ENCODE results near the gene KIF16B.

KIF16B gene

DNA sequence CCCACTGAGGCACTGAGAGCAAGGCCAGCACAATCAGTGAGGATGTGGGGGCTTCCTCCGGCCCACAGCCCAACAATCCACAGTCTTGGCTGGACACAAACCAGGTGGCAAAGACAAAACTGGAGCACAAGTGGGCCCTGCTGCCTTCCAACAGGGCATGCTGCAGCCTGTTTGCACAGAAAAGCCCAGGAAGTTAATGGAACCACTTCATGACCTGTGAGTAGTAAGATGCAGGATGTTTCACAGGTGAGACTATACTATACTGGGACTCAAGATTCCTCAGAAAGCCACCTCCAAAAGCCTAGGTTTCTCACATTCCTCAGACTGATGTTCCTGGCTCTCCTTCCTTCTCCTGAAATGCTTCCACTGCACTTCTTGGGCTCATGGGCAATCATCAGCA lies 235.5 kb downstream of the KIF16B start:
- no peak for DNase-seq

DNA sequence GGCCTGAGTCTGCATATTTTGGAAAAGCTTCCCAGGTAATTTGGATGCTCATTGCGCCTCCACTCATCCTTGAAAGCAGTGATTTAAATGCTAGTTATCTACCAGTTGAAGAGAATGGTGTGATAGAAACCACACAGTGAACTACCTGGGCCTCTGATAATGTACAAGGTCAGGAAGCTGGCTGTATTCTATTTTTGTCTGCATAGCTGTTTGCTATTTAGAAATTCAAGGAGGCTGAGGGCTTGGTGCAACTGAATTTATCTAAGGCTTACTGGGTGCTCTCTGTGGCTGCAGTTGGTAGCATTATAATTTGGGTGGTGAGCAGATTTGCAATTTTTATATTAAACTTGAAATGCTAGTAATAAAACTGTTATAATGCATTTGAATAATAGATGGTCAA lies 245.6 kb downstream of the KIF16B start:
- DNase-seq = no peak

DNA sequence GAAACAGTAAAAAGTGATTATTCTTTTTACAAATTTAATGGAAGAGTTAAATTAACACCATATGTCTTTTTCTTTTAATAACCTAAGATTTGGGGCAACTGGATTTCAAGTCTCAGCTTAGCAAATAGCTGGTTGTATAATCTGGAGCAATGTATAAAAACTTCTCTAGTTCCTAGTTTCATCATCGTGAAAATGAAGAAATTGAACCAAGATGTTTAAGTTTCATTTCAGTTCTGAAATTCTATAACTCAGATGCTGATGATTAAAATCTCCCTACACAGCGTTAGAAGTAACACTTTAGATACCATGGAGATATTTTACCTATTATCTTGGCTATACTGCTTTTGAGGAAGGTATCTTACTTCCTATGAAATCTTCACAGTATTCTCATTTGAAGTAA lies 252.0 kb downstream of the KIF16B start:
- no peak for DNase-seq

DNA sequence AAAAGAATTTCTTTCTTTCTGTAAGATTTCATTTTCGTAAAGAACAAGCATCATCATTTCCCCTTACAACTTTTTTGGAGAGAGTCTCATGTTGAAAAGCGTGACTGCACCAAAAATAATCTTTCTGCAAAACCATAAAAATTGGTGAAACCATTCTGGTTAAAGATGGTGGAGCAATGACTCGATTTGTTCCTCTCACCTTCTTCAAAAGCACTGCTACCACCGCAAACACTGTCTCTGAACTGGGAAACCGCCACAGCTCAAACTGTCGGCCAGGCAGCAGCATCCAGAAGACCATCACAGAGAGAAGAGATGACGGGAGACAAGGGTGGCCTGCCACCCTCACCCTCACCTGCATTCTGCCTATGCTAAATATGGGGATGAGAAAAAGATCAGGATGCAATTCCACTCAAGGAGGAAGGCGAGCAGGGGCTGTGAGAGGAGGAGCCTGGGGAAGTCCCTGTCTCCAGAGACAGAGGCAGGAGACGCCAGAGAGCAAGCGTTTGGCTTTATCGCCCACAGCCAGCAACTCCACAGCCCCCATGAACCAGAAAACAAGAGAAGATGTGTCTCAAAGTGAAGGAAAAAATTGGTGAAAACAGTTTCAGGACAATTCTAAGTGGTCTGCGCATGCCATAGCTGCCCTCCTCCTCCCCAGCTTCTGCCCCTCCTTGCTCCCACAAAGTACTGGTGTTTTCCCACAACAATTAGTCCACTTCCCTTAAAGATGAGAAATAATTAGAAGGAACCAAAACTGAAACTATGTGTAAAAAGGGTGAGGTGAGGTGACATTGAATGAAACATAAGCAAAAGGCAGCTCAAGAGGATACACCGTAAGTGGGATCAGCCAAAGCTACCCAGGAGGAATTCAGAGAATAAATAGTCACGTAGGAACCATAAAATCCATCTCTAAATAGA lies 255.5 kb downstream of the KIF16B start:
- DNase-seq = no peak

DNA sequence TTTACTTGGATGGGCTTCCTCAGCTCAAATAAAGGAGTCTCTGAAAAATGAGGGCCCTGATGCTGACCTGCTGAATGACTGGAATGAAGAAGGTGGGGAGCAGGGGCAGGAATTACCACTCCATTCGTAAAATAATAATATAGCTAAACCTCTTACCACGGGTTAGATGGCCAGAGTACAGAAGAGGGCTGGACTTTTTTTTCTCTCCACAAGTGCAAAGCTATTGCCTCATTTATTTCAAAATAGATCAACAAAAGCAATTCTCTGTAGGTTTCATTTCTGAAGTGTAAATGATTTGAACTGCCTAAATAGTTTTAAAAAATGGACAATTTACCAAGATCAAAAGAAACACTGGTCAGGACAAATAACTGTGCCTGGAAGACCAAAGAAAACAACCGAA lies 256.7 kb downstream of the KIF16B start:
- no peak for DNase-seq

DNA sequence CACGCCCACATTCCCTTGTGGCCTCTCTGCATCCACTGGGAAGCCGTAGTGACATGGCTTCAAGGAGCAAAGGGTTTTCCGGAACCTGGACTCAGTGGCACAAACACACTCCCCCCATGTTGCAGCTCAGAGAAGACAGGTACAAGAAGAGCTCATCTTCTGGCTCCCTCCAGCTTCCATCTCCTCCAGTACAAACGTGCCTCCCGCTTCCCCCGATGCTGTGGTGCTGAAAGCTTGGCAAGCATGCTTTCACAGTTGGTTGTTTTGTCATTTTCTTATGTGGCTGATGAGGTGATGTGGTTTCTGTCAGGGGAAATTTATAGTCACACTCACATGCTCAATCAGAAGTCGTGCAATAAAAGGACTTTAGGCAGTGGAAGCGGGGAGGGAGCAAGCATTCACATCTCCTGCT lies 258.5 kb downstream of the KIF16B start:
- no peak for DNase-seq

DNA sequence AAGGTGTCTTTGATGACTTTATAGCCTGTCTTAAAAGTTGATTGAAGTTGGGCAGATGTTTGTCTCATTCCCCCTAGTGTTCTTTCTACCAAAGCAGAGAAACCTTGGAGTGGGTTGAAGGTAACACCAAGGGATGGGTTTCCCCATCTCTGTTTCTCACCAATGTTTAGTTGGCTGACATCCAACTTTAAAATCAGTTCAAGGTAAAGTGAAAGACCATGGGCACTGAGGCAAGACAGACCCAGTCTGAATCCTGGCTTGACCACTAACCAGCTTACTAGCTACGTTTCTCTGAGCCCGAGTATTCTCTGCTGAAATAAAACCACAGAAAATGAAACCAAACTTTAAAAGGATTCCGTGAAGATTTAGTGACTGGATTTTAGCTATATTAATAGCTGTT lies 258.9 kb downstream of the KIF16B start:
- DNase-seq = no peak

DNA sequence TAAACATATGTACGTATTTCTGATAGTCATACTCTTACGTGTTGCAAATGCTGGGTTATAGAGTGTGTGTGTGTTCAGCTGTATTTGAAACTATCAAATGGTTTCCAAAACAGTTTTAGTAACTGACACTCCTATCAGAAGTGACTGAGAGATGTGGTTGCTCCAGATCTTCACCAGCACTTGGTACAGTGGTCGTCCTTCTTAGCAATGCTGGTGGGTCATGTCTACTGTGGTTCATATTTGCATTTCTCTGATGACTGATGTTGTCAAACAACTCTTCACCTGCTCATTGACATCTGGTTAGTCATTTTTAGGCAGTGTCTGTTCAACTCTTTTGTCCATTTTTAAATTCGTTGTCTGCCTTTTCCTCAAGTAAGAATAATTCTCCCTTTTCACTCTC lies 259.3 kb downstream of the KIF16B start:
- no peak for DNase-seq

DNA sequence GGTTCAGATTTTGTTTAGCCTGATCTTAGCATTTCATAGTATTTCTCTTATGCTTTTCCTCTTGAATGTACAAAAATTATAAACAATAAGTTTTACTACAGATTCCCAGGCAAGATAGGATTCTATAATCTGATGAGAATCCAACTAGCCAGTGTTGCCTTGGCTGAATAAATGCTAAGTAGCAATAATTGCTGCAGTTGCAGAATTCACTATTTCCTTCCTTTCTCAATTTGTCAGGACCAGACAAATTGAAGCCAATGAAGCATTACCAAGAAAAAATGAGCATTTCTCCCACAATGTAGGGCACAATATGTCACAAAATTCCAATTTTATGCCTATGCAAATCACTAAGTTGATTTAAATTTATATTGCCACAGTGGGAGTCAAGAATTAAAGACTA lies 260.2 kb downstream of the KIF16B start:
- DNase-seq = no peak

DNA sequence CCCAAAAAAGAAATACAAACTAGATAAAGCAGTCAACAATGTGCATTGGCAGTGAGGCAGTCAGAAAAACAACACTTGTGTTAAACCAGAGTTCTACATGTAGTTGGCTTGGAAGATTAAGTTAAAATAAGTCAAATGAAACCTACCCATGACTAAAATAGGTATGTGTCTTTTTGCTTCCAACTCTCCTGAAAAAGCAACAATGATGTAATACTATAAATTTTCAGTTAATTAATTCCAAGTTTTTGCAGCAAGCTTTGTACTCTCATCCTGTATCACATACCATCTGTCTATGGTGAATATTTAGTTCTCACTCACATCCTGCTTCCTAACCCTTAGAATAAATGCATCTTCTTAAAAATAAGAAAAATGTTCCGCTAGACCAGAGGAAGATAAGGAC lies 261.5 kb downstream of the KIF16B start:
- DNase-seq = no peak

DNA sequence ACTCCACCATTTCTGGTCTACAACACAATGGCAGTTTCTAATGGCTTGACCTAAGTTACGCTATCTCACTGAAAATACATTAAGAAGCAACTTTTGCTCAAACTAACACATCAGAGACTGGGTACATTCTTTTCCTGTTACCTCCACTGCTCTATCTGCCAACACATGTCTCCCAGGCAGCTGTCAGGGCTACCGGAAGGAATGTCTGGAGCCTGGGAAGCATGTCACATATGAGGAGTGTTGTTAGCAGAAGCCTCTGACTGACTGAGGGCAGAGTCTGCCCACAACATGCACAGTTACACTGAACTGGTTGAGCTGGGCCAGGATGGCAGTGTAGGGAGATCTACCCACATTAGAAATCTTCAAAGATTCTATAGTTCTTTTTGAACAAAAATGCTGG lies 264.5 kb downstream of the KIF16B start:
- DNase-seq = no peak

DNA sequence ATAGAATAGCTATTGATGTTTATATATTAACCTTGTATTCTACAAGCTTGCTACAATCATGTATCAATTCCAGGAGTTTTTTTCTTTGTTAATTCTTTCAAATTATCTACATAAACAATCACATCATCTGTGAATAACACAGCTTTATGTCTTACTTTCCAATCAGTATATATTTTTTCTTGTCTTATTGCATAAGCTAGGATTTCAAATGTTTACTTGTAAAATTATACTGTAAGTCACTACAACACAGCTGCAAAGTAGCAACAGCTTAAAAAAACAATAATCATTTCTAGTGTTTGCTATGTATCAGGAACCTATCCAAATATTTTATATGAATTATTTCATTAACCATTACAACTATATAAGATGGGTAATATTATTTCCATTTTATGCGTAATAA lies 270.4 kb downstream of the KIF16B start:
- no peak for DNase-seq

DNA sequence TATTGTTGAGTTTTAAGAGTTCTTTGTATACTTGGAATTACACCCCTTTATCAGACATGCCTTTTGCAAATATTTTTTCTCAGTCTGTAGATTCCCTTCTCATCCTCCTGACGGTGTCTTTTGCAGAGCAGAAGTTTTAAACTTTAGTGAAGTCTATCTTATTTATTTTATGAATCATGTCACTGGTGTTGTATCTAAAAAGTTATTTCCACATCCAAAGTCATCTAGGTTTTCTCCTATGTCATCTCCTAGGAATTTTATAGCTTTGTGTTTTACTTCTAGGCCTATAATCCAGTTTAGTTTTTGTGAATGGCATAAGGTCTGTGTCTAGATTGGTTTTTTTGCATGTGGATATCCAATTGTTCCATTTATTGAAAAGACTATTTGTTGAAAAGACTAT lies 271.3 kb downstream of the KIF16B start:
- DNase-seq = no peak

DNA sequence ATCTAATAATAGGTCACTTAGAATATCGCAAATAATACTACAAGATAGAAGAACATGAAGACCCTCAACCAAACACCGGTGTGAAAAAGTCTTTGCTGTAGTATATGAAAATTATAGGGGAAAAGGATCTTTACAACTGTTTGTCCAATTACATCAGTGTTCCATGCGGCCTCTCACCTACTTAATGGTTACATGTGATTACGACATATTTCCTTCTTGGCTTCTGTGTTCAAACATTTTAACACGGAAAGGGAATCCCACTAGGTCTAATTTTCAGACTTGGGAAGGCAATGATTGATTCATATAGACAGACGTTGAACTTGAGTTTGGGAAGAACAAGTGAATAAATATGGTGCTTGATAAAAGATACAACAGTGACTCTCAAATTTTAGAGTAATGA lies 273.4 kb downstream of the KIF16B start:
- DNase-seq = no peak

DNA sequence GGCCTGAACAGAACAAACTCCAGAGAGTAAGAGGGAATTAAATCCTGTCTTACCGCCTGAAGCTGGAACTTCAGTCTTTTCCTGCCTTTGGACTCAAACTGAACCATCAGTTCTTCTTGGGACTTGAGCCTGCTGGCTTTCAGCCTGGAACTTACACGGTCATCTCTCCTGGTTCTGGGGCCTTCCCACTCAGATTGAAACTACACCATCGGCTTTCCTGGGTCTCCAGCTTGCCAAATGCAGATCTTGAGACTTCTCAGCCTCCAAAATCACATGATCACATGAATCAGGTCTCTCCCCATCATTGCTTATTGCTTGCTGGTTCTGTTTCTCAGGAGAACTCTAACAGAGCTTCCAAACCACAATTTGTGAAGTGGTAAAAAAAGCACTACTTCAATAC lies 276.3 kb downstream of the KIF16B start:
- no peak for DNase-seq

DNA sequence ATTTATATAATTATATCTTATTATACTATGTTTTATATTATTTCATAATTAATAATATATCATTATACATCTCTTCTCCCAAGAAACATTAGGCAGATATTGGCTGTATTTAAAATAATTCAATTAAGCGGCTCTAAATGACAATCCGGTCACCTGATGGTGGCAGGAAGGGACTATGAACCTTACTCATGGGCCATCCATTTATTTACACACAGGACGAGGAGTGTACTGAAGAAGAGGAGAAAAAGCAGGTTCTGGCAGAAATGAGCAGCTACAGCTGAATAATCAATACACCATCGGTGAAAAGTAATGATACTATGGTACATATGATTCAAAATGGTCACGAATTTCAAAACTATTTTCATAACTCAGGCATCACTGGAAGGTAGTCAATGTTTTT lies 277.7 kb downstream of the KIF16B start:
- DNase-seq = no peak

DNA sequence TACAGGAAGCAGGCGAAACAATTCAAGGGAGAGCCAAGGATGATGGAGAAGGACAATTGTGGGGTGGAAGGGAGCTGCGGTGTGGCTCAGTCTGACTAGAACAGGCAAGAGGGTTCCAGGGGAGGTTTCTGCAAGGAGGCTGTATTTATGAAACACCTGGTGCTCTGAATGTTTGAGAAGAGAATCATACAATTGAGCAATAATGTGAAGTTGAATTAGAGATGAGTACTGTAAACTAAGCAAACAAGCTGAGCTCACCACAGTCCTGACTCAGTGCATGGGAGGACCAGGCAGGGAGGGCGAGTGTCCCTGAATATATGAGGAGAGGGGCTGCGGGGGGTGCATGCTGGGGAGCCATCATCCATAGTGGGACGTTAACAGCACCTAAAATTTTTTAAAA lies 279.7 kb downstream of the KIF16B start:
- no peak for DNase-seq

DNA sequence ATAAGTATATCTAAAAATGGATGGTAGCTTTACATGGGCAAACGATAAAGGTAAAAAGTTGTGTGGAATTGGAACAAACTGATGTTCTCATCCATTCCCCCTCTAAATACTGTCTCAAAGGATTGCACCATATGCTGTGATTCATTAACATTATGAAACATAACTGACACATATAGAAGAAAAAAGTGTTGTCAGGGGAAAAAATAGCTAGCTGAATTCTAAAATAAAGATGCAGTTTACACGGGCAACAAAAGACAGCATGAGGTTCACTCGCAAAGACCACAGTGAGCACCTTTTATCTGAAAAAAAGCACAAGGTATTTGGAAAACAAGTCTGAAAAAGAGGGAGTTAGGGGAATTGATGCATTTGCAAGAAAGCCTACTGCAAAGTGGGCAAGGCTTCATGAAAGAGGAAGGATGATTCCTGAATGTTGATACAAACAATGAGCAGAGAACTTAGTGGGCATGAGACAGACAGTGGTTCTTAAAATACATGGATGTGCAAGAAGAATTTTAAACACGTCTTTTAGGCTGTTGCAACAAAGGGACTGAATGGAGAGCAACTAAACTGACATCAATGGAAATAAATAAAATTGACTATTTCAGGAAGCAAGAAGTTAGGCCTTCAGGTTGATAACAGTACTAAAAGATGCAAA lies 280.9 kb downstream of the KIF16B start:
- DNase-seq = no peak

DNA sequence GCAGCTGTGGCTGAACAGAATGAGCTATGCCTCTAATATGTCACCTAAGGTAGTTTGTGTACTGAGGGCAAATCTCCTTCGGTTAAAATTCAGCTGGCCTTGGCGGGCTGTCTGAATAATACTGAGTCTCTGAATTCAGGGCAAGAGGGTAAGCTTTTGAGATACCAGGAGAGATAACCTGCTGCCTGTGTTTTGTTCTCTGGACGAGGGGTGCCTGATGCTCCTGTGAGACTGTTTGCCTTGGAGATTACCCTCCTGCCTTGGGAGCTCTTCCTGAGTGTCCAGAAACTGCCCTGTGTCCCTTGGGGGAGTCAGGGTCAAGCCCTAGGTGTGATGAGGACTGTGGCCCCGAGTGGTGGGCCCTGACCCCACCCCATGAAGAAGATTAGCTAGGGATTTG lies 282.9 kb downstream of the KIF16B start:
- DNase-seq = no peak

DNA sequence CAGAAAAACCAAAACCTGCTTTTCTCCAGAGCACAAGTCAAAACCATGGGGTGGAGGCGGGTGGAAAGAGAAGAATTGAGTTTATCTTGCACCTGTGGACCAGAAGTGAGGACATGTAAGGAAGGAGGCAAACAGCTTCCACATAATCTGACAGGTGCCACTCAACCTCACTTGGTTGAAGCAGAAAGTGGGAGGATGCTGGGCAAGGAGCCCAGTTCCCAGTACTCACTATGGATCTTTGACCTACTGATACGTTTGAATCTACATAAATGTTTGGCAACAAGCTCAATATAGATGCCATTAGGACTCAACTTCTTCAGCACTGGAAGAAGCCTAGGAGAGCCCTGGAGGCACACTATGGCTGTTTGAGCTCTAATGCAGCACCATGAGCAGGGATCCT lies 285.5 kb downstream of the KIF16B start:
- DNase-seq = no peak

DNA sequence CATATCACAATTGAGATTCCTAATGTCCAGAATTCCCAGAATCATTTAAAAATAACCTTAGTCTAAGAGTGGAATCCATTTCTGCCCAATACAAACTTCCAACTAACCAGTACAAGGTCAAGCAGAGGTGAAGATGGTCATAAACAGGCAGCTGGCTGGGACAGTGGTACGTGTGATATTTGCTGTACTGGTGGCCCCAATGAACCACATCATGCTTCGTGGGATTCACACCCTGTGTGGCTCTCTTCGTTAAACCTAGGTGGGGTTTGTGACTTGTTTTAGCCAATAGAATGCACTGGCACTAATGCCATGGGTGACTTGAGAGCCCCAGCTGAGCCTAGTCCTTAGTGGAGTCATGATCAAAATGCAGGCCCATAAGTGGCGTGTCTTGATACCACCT lies 286.6 kb downstream of the KIF16B start:
- DNase-seq = no peak

DNA sequence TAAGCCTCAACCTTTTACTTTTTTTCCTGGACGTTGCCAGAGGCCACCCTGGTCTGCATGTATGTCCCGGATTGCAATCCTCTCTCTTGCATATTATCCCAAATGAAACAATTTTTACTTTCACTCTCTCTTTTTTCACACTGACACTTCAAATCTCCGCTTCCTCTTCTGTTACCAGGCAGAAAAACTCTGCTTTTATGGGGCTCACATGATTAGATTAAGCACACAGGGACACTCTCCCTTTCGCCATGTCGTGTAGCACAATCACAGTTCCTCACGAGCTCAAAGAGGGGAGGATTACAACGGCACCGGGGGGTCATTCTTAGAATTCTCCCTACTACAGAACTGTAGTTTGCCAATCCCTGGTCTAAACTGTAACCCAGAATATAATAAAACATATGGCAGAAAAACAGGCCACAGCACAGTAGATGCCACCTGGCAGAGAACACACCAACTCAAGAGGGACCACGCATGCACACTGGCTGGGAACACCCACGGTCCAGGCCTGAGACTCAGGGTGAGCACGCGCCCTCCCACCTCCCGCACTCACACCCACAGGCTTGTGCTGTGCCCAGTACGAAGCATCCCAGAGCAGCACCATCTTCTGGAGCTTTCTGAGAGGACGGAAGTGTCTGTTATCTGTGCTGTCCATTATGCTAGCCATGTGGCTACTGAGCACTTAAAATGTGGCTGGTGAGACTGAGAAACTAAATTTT lies 288.7 kb downstream of the KIF16B start:
- no peak for DNase-seq

DNA sequence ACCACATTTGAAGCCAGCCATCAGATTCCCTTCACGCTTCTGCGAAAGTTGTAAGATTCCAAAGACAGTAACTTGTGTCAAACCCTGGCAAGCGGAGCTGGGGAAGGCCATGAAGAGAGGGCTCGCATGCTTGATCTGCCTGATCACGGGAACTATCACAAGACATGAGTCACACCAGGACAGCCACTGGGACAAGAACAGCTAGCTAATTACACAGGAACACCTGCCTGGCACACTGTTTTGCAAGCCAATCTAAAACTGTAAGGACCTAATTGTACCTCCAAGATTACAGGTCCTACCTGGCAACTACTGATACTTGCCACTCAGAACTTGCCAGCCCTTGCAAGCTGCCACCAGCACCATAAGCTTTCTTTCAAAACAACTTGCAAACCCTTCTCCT lies 289.3 kb downstream of the KIF16B start:
- no peak for DNase-seq

DNA sequence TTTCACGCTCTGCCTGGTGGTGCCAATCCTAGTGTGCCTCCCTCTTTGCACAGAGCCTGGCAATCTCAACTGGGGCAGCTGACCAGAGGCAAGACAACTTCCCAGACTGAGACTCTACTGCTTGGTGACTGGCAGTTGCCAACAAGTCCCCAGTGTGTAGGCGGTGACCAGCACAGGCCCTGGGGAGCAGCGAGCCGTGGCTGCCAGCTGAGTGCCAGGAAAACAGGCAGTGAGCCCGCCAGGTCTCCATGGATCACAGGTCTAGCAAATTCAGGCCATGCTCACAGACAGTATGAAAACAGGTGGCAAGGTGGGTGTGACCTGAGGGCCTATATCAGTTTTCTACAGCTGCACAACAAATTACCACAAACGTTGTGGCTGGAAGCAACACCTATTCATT lies 289.9 kb downstream of the KIF16B start:
- no peak for DNase-seq
